HepG2 (cell line): Measurements from ENCODE around the gene FAH. TPM values are rescaled to one million over a fixed set of nuclear protein-coding genes. Genes with fewer than 3 reads are reported as not detected.

Source experiments
- ATAD3A ChIP-seq: sonication (generic); formaldehyde crosslinking; IDR thresholded peaks from 2 replicates; pipeline ENCODE4 v1.4.0; 2020; ENCODE audit warnings: missing genetic modification reagents
- CBX1 ChIP-seq: IDR thresholded peaks from one replicate; pipeline ENCODE4 v1.6.1; 2016; ENCODE audit warnings: antibody characterized with exemption, low read depth
- HMGA1 ChIP-seq: sonication (generic); formaldehyde crosslinking; conservative IDR thresholded peaks from 2 replicates; pipeline ENCODE4 v1.4.0; 2020; ENCODE audit warnings: missing genetic modification reagents
- NFIC ChIP-seq: IDR thresholded peaks from 2 replicates; pipeline ENCODE4 v1.6.1; 2012; ENCODE audit warnings: mild to moderate bottlenecking, low read length, inconsistent platforms
- NFKB2 ChIP-seq: sonication (generic); formaldehyde crosslinking; IDR thresholded peaks from 2 replicates; pipeline ENCODE4 v1.4.0; 2020; ENCODE audit warnings: missing genetic modification reagents, borderline replicate concordance
- ONECUT2 ChIP-seq: sonication (generic); formaldehyde crosslinking; IDR thresholded peaks from 2 replicates; pipeline ENCODE4 v1.4.0; 2020; ENCODE audit warnings: missing genetic modification reagents
- PRMT3 ChIP-seq: sonication (generic); formaldehyde crosslinking; IDR thresholded peaks from 2 replicates; pipeline ENCODE4 v1.8.1; 2022; ENCODE audit warnings: low read depth, mild to moderate bottlenecking, moderate library complexity, missing genetic modification reagents, borderline replicate concordance
- TEAD3 ChIP-seq: optimal IDR thresholded peaks from 2 replicates; pipeline ENCODE3; 2016; ENCODE audit warnings: borderline replicate concordance
- YEATS4 ChIP-seq: sonication (generic); formaldehyde crosslinking; IDR thresholded peaks from 2 replicates; pipeline ENCODE4 v1.4.0; 2020; ENCODE audit warnings: missing genetic modification reagents, borderline replicate concordance
- ZMYM4 ChIP-seq: sonication (generic); formaldehyde crosslinking; IDR thresholded peaks from 2 replicates; pipeline ENCODE4 v1.8.1; 2023; ENCODE audit warnings: mild to moderate bottlenecking, missing genetic modification reagents
- ZNF256 ChIP-seq: sonication (generic); formaldehyde crosslinking; conservative IDR thresholded peaks from 2 replicates; pipeline ENCODE4 v1.4.0; 2020; ENCODE audit warnings: missing genetic modification reagents
- ZSCAN25 ChIP-seq: sonication (generic); formaldehyde crosslinking; IDR thresholded peaks from 2 replicates; pipeline ENCODE4 v1.8.0; 2022; ENCODE audit warnings: mild to moderate bottlenecking, missing genetic modification reagents
- ZSCAN30 ChIP-seq: sonication (generic); formaldehyde crosslinking; IDR thresholded peaks from 2 replicates; pipeline ENCODE4 v1.5.0; 2020; ENCODE audit warnings: mild to moderate bottlenecking, missing genetic modification reagents
- polyA plus RNA-seq, 8 experiments: library from polyadenylated mRNA; depleted of rRNA in 3 of 8; stranded (reverse) in 7 of 8; unstranded in 1 of 8; fragments of >200 nt; fragmentation: Illumina TruSeq in 4 of 8; extraction: Trizol in 4 of 8; gene quantifications; 2 replicates each; pipeline versions ENCODE4 v1.2.1 to v1.2.3, GENCODE V29; 2011 to 2016; ENCODE audit warnings: low read depth in 4 of 8, missing spikeins in 1 of 8, mixed read lengths in 1 of 8; ENCODE audit not compliant: insufficient read depth in 1 of 8
- total RNA-seq, 5 experiments: library from RNA; depleted of rRNA; stranded (reverse); fragments of >200 nt; fragmentation: Illumina TruSeq; extraction: Trizol; gene quantifications; 2 replicates each; pipeline ENCODE4 v1.2.3, GENCODE V29; 2016; ENCODE audit warnings: low read depth in 1 of 5
- TF ChIP-seq, protein P1 (sequence below), 2 experiments: IDR thresholded peaks; 2 replicates each; pipeline ENCODE4 v1.6.1; 2011 to 2012; ENCODE audit warnings: low read length in 2 of 2, borderline replicate concordance in 1 of 2, low read depth in 1 of 2, mild to moderate bottlenecking in 1 of 2, moderate library complexity in 1 of 2
- TF ChIP-seq, protein P2 (sequence below): sonication (generic); formaldehyde crosslinking; IDR thresholded peaks from 2 replicates; pipeline ENCODE4 v1.8.0; 2022; ENCODE audit warnings: missing genetic modification reagents, mild to moderate bottlenecking, borderline replicate concordance
- TF ChIP-seq, protein P3 (sequence below): IDR thresholded peaks from 2 replicates; pipeline ENCODE4 v1.4.0; 2020; ENCODE audit warnings: mild to moderate bottlenecking, missing genetic modification reagents
- TF ChIP-seq, protein P4 (sequence below): conservative IDR thresholded peaks from 2 replicates; pipeline ENCODE4 v1.6.1; 2018; ENCODE audit warnings: missing genetic modification reagents
- TF ChIP-seq, protein P5 (sequence below): sonication (generic); formaldehyde crosslinking; conservative IDR thresholded peaks from 2 replicates; pipeline ENCODE4 v1.4.0; 2020; ENCODE audit warnings: missing genetic modification reagents

FAH gene
- total and polyA plus RNA-seq, 2 of the 13 experiments (the other 11 are each of a cell fraction or from before 2014, with no cell fraction given), result 36.6 to 75.0 TPM

DNA sequence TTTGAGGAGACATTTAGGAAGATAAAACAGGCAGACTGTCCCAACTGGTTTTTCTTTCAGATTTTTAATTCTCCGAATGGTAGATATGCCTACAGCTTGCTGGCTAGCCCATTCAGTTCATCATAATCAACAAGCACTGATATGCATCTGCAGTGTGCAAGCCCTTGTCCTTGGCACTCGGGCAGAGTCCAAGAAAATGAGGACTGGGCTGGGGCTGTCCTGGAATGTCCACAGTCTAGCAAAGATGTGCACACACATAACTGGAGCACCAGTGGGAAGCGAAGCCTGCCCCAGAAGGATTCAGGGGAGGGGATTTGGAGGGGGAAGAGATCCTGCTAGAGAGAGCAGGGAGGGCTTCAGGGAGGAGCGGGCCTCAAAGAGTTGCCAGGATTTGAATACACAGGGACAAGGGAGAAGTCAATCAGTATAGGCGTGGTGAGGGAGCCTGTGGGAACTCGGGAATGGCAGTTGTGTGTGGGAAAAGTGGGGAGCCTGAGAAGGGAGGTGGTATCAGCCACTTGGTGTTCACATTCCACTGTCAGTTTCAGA, 8.7 kb downstream of the FAH start (continued):
- TF ChIP-seq, protein P1, sequence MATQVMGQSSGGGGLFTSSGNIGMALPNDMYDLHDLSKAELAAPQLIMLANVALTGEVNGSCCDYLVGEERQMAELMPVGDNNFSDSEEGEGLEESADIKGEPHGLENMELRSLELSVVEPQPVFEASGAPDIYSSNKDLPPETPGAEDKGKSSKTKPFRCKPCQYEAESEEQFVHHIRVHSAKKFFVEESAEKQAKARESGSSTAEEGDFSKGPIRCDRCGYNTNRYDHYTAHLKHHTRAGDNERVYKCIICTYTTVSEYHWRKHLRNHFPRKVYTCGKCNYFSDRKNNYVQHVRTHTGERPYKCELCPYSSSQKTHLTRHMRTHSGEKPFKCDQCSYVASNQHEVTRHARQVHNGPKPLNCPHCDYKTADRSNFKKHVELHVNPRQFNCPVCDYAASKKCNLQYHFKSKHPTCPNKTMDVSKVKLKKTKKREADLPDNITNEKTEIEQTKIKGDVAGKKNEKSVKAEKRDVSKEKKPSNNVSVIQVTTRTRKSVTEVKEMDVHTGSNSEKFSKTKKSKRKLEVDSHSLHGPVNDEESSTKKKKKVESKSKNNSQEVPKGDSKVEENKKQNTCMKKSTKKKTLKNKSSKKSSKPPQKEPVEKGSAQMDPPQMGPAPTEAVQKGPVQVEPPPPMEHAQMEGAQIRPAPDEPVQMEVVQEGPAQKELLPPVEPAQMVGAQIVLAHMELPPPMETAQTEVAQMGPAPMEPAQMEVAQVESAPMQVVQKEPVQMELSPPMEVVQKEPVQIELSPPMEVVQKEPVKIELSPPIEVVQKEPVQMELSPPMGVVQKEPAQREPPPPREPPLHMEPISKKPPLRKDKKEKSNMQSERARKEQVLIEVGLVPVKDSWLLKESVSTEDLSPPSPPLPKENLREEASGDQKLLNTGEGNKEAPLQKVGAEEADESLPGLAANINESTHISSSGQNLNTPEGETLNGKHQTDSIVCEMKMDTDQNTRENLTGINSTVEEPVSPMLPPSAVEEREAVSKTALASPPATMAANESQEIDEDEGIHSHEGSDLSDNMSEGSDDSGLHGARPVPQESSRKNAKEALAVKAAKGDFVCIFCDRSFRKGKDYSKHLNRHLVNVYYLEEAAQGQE (IDR thresholded peaks at IDR 0.05; ENCODE audit: borderline replicate concordance in 1 of 2, low read depth in 1 of 2, low read length in 2 of 2), result 0 out of 4 replicates have a peak, but pooled peaks of 1 of the 2 experiments have one; percentile 19
- TF ChIP-seq YEATS4 (CRISPR knock-in tag), result no peak
- TF ChIP-seq, protein P2, sequence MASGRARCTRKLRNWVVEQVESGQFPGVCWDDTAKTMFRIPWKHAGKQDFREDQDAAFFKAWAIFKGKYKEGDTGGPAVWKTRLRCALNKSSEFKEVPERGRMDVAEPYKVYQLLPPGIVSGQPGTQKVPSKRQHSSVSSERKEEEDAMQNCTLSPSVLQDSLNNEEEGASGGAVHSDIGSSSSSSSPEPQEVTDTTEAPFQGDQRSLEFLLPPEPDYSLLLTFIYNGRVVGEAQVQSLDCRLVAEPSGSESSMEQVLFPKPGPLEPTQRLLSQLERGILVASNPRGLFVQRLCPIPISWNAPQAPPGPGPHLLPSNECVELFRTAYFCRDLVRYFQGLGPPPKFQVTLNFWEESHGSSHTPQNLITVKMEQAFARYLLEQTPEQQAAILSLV, result no peak
- TF ChIP-seq HMGA1 (CRISPR knock-in tag), result no peak
- TF ChIP-seq, protein P3, sequence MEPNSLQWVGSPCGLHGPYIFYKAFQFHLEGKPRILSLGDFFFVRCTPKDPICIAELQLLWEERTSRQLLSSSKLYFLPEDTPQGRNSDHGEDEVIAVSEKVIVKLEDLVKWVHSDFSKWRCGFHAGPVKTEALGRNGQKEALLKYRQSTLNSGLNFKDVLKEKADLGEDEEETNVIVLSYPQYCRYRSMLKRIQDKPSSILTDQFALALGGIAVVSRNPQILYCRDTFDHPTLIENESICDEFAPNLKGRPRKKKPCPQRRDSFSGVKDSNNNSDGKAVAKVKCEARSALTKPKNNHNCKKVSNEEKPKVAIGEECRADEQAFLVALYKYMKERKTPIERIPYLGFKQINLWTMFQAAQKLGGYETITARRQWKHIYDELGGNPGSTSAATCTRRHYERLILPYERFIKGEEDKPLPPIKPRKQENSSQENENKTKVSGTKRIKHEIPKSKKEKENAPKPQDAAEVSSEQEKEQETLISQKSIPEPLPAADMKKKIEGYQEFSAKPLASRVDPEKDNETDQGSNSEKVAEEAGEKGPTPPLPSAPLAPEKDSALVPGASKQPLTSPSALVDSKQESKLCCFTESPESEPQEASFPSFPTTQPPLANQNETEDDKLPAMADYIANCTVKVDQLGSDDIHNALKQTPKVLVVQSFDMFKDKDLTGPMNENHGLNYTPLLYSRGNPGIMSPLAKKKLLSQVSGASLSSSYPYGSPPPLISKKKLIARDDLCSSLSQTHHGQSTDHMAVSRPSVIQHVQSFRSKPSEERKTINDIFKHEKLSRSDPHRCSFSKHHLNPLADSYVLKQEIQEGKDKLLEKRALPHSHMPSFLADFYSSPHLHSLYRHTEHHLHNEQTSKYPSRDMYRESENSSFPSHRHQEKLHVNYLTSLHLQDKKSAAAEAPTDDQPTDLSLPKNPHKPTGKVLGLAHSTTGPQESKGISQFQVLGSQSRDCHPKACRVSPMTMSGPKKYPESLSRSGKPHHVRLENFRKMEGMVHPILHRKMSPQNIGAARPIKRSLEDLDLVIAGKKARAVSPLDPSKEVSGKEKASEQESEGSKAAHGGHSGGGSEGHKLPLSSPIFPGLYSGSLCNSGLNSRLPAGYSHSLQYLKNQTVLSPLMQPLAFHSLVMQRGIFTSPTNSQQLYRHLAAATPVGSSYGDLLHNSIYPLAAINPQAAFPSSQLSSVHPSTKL, result peak; percentile 39; the same call in 1 of the 2 replicates
- no peak for TF ChIP-seq ATAD3A (CRISPR knock-in tag)
- no peak for TF ChIP-seq NFKB2 (CRISPR knock-in tag)
- TF ChIP-seq NFIC, result 0 out of 2 replicates have a peak, but pooled peaks have one; percentile 19
- TF ChIP-seq ZSCAN25 (CRISPR knock-in tag), result 0 out of 2 replicates have a peak, but pooled peaks have one; percentile 24
- TF ChIP-seq ZNF256, result no peak
- TF ChIP-seq ZSCAN30 (CRISPR knock-in tag), result no peak
- no peak for TF ChIP-seq CBX1
- peak; percentile 84 for TF ChIP-seq TEAD3 (CRISPR knock-in tag)
- 0 out of 2 replicates have a peak, but pooled peaks have one; percentile 22 for TF ChIP-seq ZMYM4 (CRISPR knock-in tag)
- TF ChIP-seq PRMT3 (CRISPR knock-in tag), result no peak
- TF ChIP-seq ONECUT2, result no peak
- TF ChIP-seq, protein P4, sequence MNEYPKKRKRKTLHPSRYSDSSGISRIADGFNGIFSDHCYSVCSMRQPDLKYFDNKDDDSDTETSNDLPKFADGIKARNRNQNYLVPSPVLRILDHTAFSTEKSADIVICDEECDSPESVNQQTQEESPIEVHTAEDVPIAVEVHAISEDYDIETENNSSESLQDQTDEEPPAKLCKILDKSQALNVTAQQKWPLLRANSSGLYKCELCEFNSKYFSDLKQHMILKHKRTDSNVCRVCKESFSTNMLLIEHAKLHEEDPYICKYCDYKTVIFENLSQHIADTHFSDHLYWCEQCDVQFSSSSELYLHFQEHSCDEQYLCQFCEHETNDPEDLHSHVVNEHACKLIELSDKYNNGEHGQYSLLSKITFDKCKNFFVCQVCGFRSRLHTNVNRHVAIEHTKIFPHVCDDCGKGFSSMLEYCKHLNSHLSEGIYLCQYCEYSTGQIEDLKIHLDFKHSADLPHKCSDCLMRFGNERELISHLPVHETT (CRISPR knock-in tag), result no peak
- TF ChIP-seq, protein P5, sequence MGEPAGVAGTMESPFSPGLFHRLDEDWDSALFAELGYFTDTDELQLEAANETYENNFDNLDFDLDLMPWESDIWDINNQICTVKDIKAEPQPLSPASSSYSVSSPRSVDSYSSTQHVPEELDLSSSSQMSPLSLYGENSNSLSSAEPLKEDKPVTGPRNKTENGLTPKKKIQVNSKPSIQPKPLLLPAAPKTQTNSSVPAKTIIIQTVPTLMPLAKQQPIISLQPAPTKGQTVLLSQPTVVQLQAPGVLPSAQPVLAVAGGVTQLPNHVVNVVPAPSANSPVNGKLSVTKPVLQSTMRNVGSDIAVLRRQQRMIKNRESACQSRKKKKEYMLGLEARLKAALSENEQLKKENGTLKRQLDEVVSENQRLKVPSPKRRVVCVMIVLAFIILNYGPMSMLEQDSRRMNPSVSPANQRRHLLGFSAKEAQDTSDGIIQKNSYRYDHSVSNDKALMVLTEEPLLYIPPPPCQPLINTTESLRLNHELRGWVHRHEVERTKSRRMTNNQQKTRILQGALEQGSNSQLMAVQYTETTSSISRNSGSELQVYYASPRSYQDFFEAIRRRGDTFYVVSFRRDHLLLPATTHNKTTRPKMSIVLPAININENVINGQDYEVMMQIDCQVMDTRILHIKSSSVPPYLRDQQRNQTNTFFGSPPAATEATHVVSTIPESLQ (CRISPR knock-in tag), result no peak
